ENCODE data around the gene SCAMP4. TPM values are rescaled to one million over a fixed set of nuclear protein-coding genes. Genes with fewer than 3 reads are reported as not detected.

The SCAMP4 gene
- total RNA-seq, 1 experiment from 2014 or later: 81.3 TPM

GRCh38 chr19:1859331-1859781 lies 45.8 kb upstream of the SCAMP4 start:
- peak overlapping the region; percentile 51 for H3K4me3 Mint-ChIP-seq
- POLR2A ChIA-PET: no interaction called here
- TF ChIP-seq ZNF512 (CRISPR knock-in tag; IDR thresholded peaks at IDR 0.05; ENCODE audit: borderline replicate concordance) (no peak), E2F4 (CRISPR knock-in tag; IDR thresholded peaks at IDR 0.05; ENCODE audit: borderline replicate concordance, low read depth) (no peak), NFYB (CRISPR knock-in tag; conservative IDR thresholded peaks at IDR 0.05; ENCODE audit: low read depth) (no peak), FOXP4 (CRISPR knock-in tag; IDR thresholded peaks at IDR 0.05) (no peak), MLX (CRISPR knock-in tag; IDR thresholded peaks at IDR 0.05) (no peak), ZNF425 (CRISPR knock-in tag; conservative IDR thresholded peaks at IDR 0.05) (no peak), ZSCAN18 (CRISPR knock-in tag; IDR thresholded peaks at IDR 0.05) (no peak), STAT6 (CRISPR knock-in tag; conservative IDR thresholded peaks at IDR 0.05; ENCODE audit: low read depth) (no peak), ARID4B (CRISPR knock-in tag; IDR thresholded peaks at IDR 0.05; ENCODE audit: borderline replicate concordance) (no peak), PRDM15 (CRISPR knock-in tag; IDR thresholded peaks at IDR 0.05) (no peak), ZNF671 (CRISPR knock-in tag; IDR thresholded peaks at IDR 0.05) (no peak), TCF7 (CRISPR knock-in tag; IDR thresholded peaks at IDR 0.05; ENCODE audit: low read depth) (no peak), NR1H2 (CRISPR knock-in tag; IDR thresholded peaks at IDR 0.05) (no peak), ZNF232 (CRISPR knock-in tag; IDR thresholded peaks at IDR 0.05) (no peak), ATF3 (CRISPR knock-in tag; conservative IDR thresholded peaks at IDR 0.05) (no peak)

More at GRCh38 chr19:1859331-1859781, 45.8 kb upstream of the SCAMP4 start:
- Mint-ChIP-seq H3K36me3 (no peaks in the 10 kb centered on the region), H3K9me3 (no peaks in the 10 kb centered on the region), H3K27me3 (ENCODE audit: low read depth) (peaks cover 11% of the 10 kb centered on the region), H3K4me1 (peaks cover 42% of the 10 kb centered on the region), H3K27ac (no peak overlapping the region)
- CTCF ChIA-PET: interaction anchor here (5.4 to 8.2 kb wide), 2 partner anchors 21 to 33 kb away, joined by 57 to 70 read pairs; no protein-coding TSS in a partner anchor
- ATAC-seq (no peak), DNase-seq (ENCODE audit: low spot score) (no peak)
